Measurements from ENCODE around the gene DOCK7.

DOCK7 gene

DNA sequence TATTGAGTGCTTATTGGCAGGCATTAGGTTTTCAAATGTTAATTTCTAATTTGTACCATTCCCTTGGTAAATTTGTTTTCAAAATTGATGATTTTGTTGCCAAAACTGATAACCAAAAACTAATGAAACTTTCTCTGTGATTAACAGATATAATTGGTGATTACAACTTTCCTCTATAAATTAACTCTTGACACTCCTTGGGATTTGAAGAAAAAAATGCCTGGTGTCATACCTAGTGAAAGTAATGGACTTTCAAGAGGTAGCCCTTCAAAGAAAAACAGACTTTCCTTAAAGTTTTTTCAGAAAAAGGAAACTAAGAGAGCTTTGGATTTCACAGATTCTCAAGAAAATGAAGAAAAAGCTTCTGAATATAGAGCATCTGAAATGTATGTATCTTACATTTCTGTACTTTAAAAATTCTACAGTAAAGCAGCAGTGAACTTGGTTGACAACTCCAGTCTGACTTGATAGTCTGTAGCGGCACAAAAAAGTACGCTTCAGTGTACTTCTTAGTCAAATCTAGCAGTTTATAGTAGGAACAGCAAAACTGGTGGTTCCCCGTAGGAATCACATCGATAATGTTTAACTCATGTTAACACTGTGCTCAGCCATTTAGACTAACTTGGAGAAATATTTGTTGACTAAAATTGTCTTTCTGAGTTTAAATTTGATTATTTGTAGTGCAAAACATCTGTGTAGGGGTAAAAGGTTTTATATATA lies 248.4 kb downstream of the DOCK7 start:
- no peak for DNase-seq

DNA sequence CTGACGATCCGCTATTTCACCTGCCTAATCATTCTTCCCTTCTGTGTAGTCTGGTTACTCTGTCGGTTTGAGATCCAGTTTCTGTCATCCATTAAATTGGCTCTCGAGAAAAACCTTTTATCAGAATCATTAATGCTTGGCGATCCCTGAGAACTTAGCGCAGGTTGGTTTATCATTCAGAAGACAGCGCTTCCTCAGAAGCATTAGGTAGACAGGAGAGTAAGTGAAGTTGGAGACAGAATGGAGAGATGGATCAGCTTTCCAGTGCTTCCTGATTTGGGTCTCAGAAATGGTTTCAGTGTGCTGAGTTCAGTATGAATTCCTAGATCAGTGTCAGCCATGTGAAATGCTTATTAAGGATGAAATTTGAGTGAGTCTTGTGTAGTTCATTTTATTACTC lies 250.0 kb downstream of the DOCK7 start:
- no peak for DNase-seq

DNA sequence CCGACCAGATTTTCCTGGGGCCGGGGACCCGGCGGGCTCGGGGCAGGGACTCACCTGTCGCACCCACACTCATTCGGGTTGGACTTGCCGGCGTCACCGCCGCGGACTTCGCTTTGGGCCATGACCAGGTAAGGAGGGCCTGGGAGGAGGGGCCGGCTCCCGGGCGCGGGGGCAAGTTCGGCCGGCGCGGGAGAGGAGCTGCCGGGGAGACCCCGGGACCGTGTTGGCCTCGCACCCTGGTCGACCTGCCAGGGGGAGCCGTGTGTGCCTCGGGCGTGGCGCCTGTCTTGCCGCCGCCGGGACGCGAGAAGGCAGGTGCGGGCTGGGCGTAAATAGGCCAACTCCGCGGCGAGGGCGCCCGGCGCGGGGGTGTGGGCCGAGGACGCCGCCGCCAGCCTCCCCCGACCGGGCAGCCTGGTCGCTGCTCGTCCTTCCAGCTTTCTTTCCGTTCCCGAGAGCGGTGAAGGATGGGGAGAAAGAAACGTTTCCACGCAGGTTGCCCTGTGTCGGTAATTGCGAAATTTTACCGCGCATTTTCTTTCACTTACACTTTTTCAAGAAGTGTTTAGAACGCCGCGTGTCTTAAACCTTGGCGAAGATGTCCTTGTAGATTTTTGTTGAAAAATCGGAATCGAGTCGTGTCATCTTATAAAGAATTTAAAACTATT lies 250.8 kb downstream of the DOCK7 start:
- DNase-seq, result no peak

DNA sequence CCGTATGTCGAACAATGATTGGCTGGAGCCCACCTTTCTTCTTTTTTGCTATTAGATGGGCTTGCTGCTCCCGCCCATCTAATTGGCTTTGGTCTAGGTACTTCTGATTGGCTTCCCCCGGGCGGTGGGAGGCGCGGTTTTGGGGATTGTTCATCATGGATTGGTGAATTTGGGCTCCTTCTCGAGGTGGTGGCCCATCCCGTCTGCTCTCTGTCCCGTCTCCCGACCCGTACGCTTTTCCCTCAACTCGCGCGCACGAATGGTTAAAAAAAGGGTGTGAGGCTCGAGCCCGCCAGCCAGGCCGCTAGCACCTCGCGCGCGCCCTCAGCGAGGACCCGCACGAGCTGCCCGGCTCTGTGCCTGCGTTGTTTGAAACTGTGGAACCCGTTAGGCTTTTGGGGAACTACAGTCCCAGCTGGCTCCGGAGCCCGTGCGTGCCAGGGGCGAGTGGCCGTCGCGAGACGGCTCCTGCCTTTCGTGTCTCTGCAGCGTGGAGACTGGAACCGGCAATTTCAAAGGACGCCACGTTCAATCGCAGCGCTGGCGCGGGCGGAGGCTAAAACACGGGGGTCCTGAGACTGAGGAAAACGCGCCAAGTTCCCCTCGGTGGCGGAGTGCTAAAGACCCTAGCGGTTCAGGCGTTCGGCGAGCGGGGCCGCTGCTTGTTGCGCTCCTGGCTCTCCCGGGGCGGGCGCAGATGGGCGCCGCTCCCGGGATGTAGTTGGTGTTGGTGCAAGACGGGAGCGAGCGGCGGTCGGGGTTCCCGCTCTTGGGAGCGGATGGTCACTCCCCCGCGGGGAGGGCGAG lies 251.5 kb downstream of the DOCK7 start, which contains the start of gene USP1:
TSS of gene USP1 (plus strand) at position 584 of the 807 bp plus-strand sequence. CDS start 2,819 bp downstream, outside the sequence.
- peak; percentile 100 for DNase-seq

DNA sequence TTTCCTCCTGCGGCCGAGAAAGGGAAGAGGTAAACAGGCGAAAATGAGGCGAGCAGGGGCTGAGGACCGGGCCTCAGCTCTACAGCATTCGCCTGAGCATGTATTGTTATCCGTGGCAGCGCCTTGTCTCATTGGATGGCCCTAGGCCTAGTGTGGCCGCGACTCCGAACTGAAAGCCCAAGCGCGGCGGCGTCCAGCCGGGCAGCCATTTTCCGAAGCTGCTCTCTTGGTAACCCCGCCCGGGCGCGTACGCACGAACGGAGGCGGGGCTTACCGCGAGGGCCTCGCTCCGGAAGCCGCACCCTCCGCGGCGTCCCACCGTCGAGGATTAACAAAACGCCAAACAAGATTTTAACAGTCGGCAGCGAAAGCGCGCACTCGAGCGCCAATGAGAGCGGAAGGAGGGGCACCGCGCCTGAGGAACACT lies 252.1 kb downstream of the DOCK7 start:
- DNase-seq, result peak; percentile 100

DNA sequence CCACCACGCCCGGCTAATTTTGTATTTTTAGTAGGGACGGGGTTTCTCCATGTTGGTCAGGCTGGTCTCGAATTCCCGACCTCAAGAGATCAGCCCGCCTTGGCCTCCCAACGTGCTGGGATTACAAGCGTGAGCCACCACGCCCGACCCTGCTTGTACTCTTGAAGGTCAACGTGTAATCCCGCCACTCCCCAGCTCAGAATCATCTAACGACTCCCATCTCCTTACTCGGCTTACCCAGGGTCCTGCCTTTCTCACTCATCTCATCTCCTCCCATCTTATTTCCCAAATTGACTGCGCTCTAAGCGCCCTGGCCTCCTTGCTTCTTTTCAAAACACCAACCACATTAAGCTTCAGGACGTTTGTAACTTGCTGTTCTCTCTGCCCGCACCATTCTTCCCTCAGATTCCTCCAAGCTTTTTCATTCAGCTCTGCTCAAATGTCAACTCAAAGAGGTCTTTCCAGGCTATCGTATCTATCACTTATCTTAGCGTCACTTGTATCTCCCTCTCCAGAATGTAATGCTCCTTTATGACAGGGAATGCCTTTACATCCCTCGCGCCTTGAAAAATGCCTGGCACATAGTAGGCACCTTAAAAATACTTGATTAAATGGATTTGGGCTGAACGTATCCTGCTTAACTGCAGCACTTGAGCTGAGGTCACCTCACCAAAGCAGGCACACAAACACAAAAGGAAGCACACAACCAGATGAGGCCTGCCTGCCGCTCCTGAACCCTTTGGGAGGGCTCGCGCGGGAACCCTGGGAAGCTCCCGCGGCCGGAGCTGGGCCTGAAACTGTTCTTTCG lies 252.8 kb downstream of the DOCK7 start:
- DNase-seq, result peak; percentile 70

DNA sequence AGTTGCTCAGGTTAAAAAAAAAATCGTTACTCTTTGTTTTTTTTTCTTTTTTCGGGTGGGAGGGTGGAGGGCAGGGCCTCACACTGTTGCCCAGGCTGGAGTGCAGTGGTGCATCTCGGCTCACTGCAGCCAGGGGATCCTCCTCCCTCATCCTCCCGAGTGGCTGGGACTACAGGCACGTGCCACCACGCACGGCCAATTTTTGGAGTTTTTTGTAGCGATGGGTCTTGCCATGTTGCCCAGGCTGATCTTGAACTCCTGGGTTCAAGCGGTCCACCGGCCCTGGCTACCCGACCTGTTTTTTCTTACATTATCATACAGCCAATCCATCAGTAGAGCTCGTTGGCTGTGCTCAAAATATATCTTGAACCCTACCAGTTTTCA lies 253.6 kb downstream of the DOCK7 start:
- DNase-seq, result no peak

DNA sequence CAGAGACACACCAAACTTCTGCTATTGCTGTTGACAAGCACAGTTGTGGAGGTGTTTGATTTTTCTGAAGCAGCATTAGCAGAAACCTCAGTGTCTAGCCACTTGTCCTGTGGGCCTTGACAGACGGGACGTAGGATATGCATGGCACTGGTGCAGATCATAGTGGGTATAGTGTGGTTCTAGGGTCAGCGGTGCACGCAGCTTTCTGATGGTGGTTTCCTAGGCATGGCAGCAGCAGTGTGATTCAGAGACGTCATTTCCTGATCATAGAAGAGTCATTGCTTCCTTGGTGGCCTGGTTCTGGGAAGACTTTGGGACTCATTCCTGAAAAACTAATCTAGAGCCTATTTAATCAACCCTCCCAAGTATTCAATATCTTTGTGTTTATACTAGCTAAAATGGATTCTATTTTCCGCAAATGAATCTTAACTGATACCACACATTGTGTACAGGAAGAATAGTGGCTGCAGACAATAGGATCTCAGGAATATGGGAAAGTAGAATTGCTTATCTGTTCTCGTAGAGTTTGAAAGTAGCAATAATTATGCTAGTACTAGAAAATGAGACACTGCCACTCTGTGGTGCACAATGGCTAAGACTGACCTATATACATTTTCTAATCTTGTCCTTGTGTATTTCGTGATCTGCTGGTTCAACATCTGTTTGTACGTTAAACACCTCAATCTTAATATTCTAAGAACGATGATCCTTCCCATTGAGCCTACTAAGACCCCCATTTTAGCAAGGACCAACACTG lies 254.1 kb downstream of the DOCK7 start:
- no peak for DNase-seq

DNA sequence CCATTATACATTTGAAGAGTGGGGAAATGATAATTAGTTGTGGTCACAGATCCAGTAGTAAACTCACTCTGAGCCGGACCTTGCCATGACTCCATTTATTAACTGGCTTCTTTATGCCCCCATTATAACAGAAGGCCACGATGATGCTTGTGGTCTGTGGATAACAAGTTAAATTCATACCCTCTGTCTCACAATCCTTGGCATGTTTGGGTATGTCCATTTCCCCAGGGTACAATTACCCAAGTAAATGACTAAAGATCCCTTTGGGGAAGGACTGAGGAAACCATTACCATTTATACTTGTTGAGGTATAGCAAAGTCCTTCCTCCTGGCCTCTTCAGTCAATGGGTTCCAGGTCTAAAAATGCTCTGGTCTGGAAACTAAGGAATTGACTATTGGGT lies 258.6 kb downstream of the DOCK7 start:
- DNase-seq, result no peak

DNA sequence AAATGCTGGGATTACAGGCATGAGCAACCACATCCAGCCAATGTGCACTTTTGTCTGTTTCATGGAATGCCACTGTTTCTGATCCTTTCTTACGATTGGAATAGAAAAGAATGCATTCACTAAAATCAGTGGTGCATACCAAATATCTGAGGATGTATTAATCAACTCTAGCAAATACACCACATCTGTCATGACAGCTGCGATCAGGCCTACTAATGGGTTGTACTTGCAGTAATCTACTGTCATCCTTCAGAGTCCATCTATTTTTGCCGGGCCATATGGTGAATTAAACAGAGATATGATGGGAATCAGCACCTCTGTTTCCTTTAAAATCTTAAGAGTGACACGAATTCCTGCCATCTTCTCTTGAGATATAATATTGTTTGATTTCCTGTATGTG lies 259.8 kb downstream of the DOCK7 start:
- peak; percentile 80 for DNase-seq

DNA sequence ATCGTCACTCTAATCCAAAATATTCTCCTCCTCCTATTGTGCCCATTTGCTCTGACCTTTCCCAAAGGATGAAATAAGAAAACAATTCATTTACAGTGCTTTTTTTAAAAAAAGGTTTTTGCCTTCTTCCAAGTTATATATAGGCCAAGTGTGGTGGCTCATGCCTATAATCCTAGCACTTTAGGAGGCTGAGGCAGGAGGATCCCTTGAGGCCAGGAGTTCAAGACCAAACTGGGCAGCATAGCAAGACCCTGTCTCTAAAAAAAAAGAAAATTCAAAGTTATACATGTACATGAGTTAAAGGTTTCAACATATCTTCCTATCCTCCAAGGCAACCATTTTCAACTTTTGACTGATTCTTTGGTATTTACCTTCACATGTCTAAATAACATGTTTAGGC lies 261.4 kb downstream of the DOCK7 start:
- no peak for DNase-seq

DNA sequence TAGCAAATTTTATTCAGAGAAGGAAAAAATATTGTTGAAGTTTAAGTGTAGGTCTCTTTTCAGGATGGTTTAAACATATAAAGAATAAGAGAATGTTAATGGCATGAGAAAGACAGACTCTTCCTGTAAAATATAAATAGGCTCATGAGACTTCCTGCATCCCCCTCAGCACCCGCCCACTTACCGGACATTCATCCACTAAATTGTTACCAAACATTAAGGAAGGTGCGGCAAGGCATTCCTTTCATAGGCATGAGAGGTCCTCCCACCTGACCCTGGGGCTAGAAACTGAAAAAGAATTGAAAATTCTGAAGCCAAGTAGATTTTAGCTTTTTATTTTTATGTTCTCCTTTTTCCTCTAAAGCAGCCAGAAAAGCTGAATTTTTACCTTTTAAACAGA lies 261.9 kb downstream of the DOCK7 start:
- no peak for DNase-seq

DNA sequence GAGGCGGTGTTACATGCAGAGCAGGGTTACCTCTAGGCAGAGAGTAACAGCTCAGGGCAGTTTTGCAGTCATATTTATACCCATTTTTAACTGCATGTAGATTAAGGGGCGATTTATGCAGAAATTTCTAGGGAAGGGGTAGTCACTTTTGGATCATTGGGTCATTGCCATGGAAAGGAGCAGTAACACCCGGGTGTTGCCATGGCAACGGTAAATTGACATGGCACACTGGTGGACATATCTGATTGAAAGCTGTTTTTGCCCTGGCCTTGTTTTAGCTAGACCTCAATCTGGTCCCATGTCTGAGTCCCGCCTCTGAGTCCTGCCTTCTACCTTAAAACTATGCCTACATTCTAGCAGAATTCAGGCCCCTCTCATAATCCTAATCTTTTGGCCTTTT lies 263.1 kb downstream of the DOCK7 start:
- no peak for DNase-seq

DNA sequence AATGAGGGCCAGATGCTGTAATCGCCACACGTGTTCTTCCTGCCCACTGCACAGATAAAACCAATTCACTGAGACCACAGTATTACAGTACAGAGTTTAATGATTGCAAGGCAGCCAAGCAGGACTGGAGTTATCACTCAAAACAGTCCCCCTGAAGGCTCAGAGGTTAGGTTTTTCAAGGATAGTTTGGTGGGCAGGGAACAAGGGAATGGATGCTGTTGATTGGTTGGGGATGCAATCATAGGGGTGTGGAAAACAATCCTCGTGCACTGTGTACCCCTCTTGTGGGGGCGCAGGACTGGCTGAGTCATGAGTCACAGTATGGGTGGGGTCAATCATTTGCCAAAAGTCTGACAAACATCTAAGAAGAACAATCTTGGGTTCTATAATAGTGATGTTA lies 263.8 kb downstream of the DOCK7 start:
- DNase-seq, result no peak

DNA sequence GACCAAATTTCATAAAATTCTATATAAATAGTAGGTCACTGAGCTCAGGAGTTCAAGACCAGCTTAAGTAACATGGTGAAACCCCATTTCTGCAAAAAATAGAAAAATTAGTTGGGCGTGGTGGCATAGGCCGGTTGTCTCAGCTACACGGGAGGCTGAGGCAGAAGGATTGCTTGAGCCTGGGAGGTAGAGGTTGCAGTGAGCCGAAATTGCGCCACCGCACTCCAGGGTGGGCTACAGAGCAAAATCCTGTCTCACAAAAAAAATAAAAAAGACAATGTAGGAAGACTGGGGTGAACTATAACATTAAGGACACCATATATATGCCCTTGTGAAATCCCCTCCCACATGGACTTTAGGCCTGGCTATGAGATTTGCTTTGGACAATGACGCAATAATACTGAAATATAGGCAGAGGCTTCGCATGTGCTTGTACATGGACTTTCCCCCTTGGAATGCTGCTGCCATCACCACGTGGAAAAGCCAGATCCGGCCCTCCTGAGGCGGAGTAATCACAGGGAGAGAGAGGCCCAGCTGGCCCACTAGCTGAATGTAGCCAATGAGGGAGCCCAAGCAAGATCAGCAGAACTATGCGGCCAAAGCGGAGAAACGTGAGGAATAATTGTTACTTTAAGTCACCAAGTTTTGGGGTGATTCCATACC lies 264.5 kb downstream of the DOCK7 start:
- no peak for DNase-seq

DNA sequence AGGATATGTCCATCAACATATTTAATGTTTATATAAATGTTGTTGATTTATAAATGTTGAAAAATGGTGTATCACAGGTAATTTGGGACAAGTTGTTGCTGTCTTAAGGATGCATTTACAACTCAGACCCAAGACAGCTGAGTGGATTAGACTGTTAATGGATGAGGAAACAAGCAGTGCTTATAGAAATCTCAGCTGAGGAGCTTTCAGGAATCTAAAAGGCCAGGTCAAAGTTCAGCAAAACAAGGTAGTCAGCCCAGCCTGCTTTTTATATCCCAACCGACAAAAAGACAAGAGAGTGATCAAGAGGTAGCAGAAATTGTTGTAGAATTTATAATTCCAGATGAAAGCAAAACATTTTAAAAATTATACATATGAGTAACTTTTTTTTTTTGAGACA lies 268.0 kb downstream of the DOCK7 start:
- DNase-seq, result no peak

DNA sequence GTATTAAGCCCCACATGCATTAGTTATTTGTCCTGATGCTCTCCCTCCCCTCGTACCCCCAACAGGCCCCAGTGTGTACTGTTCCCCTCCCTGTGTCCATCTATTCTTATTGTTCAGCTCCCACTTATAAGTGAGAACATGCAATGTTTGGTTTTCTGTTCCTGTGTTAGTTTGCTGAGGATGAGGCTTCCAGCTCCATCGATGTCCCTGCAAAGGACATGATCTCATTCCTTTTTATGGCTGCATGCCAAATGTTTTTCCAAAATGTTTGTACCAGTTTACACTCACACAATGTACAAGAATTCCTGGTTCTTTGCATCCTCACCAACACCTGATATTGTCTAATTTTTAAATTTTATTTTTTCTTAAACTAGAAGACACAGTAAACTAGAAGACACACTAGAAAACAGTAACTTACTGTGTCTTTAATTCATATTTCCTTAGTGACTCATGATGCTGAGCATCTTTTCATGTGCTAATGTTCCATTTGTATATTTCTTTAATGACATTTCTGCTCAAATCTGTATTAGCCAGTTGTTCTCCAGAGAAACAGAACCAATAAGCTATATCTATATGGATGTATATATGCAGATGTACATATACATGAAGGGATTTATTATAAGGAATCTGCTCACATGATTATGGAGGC lies 270.7 kb downstream of the DOCK7 start:
- no peak for DNase-seq

DNA sequence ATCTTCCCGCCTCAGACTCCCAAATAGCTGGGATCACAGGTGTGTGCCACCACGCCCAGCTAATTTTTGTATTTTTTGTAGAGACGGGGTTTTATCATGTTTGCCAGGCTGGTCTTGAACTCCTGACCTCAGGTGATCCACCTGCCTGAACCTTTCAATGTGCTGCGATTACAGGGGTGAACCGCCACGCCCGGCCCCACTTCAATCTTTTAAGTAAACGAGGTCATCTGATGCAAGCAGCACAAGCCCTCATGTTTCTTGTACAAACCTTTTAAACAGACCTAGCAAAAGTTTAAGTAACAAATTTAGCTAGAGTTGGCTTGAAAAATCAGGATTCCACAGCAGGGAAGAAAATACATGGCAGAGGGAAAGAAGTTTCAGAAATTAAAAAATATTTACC lies 272.5 kb downstream of the DOCK7 start:
- DNase-seq, result no peak

DNA sequence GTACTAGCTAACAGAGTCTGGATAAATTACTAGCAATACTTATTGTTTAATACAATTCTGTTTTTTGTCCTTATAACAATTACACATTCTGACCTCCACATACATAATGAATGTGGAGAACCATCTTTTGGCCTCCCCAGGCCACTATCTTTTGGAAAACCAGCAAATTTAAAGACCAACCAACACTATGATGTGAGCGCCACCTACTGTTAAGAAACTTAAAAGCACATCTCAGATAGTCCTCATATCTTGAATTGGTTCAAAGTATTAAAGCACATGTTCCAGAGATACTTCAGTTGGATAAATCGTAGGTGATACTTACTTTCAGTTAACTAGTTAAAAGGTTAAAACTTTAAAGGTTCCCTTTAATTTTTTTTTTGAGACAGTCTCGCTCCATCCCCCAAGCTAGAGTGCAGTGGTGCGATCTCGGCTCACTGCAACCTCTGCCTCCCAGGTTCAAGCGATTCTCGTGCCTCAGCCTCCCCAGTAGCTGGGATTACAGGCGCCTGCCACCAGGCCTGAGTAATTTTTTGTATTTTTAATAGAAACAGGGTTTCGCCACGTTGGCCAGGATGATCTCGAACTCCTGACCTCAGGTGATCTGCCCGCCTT lies 280.7 kb downstream of the DOCK7 start:
- peak; percentile 62 for DNase-seq

DNA sequence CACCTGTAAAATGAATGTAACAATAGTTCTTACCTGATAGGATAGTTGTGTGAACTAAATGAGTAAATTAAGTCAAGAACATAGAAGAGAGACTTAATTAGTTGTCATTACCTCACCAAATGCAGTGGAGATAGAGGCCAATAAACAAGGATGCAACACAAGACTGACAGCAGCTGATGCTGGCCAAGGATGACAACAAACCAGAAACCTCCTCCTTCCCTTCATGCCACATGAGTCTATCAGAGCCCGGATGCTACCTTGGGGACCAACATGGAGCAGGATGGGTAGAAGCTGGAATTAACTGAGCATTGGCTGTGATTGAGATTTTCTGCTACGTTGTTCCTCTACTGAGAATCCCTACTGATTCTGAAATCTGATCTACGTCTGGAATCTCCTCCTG lies 281.6 kb downstream of the DOCK7 start:
- DNase-seq, result no peak

DNA sequence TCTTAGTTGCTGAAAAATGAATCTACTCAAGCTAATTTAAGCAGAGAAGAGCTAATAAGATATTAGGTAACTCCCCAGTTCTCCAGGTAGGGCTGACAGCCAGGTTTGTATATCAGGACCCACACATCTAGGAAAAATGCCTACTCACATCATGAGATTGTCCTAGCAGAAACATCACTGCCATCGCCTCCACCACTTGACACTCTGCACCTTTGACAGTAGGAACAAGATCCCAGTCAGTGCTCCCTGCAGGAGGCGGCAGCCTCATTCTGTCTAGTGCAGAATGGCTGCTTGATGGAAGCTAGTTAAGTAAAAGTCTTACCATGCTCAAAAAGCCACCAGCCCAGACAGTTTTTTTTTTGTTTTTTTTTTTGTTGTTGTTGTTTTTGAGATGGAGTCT lies 282.9 kb downstream of the DOCK7 start:
- DNase-seq, result no peak
